Measurements from ENCODE around the gene RCC1.
"Not testable (repeated sequence)": the region's sequence is repeated elsewhere in the genome, so short reads cannot be mapped to it uniquely, and the experiment has no call there.

Gene RCC1

GRCh38 chr1:28505406-28506187 is at the start of gene RCC1:
Gene RCC1, plus strand, starts transcription at chr1:28506043. Its CDS starts 23,824 bp downstream, at chr1:28529867.
- DNase-seq: peak; percentile 97

- no peak for DNase-seq
Measured at GRCh38 chr1:28456078-28456477, 49.8 kb upstream of the RCC1 start.

GRCh38 chr1:28457678-28458077 is 48.2 kb upstream of the RCC1 start:
- no peak for DNase-seq

- no peak for DNase-seq
Measured at GRCh38 chr1:28458237-28459228, 47.3 kb upstream of the RCC1 start.

GRCh38 chr1:28466226-28466778 is 39.5 kb upstream of the RCC1 start:
- no peak for DNase-seq

- DNase-seq: no peak
Measured at GRCh38 chr1:28470146-28470545, 35.7 kb upstream of the RCC1 start.

- not testable (repeated sequence) for DNase-seq
Measured at GRCh38 chr1:28479497-28479896, 26.3 kb upstream of the RCC1 start.

GRCh38 chr1:28480308-28480707 is 25.5 kb upstream of the RCC1 start:
- DNase-seq: no peak

GRCh38 chr1:28482138-28482537 is 23.7 kb upstream of the RCC1 start:
- no peak for DNase-seq

- DNase-seq: no peak
Measured at GRCh38 chr1:28482702-28483101, 23.1 kb upstream of the RCC1 start.

GRCh38 chr1:28494737-28495136 is 11.1 kb upstream of the RCC1 start:
- no peak for DNase-seq

GRCh38 chr1:28499553-28499952 is 6.3 kb upstream of the RCC1 start:
- no peak for DNase-seq

GRCh38 chr1:28501925-28502324 is 3.9 kb upstream of the RCC1 start:
- DNase-seq: no peak

- DNase-seq: no peak
Measured at GRCh38 chr1:28503117-28503516, 2.7 kb upstream of the RCC1 start.

- no peak for DNase-seq
Measured at GRCh38 chr1:28506907-28507246, 1.0 kb downstream of the RCC1 start.

GRCh38 chr1:28507247-28507645 is 1.4 kb downstream of the RCC1 start:
- DNase-seq: no peak

GRCh38 chr1:28507646-28508434 is 2.0 kb downstream of the RCC1 start:
- no peak for DNase-seq

- no peak for DNase-seq
Measured at GRCh38 chr1:28508435-28508754, 2.6 kb downstream of the RCC1 start.

GRCh38 chr1:28509705-28510272 is 3.9 kb downstream of the RCC1 start:
- no peak for DNase-seq

GRCh38 chr1:28510273-28510969 is 4.6 kb downstream of the RCC1 start:
- no peak for DNase-seq

GRCh38 chr1:28510970-28511440 is 5.2 kb downstream of the RCC1 start:
- DNase-seq: no peak
